IPS DF 6.9 (cell line): ENCODE data around the gene FBXO31.

ENCODE experiments used
- DNase-seq: peaks from one replicate; pipeline ENCODE4 v3.0.0-alpha.2; 2013; ENCODE audit warnings: low read depth, low spot score
- H3K27ac ChIP-seq: one replicate; pipeline ENCODE4 v1.5.1; 2013; ENCODE audit warnings: low read length, control low read depth
- H3K27me3 ChIP-seq: 2 replicates; pipeline ENCODE4 v1.6.1; 2013; ENCODE audit warnings: mild to moderate bottlenecking, low read length; ENCODE audit not compliant: control insufficient read depth, insufficient read depth
- H3K36me3 ChIP-seq: 2 replicates; pipeline ENCODE4 v1.6.1; 2013; ENCODE audit warnings: low read length; ENCODE audit not compliant: control insufficient read depth, insufficient read depth
- H3K4me1 ChIP-seq: 2 replicates; pipeline ENCODE4 v1.6.1; 2013; ENCODE audit warnings: low read length; ENCODE audit not compliant: control insufficient read depth, insufficient read depth
- H3K4me3 ChIP-seq: 2 replicates; pipeline ENCODE4 v1.5.1; 2013; ENCODE audit warnings: mild to moderate bottlenecking, low read length
- H3K9me3 ChIP-seq: 2 replicates; pipeline ENCODE4 v1.6.1; 2013; ENCODE audit warnings: low read length, inconsistent platforms; ENCODE audit not compliant: control insufficient read depth, insufficient read depth
- WGBS: extraction: QIAGEN DNeasy Blood & Tissue Kit; methylation state at CpG from one replicate; pipeline ENCODE4 v1.1.7; 2013; ENCODE audit warnings: mixed read lengths, missing lambda C conversion rate; ENCODE audit not compliant: insufficient read length, insufficient coverage; 5-methylcytosine and 5-hydroxymethylcytosine counted together

Gene FBXO31

DNA sequence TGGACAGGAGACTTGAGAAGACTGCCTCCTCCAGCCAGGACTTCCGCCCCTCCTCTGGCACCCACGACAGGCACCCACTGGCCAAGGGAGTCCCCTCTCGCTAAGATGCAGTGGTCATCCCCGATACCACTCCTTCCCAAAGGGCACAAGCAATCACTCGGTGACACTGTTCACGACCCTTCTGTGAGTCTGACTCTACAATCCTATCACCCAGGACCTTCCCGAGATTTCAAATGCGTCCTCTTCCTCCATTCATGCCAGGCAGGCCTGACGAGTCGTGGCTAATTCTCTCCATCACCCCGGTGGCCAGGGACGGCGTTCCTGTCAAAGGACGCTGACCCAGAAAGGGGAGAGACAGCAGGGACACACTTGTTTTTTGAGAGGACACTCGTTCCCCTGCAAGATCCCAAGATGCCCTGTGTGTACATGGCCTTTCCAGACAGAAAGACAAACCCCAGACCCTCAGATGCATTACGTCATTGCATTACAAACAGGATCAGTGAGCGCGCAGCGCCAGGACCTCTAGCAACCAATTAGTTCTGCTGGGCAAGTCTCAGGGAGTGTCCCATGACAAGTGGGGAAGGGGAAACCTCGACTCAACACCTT is 12.2 kb downstream of the FBXO31 start:
- H3K4me1 ChIP-seq: no peaks in the 10 kb centered on the region; the same call in 1 of the 2 replicates
- H3K4me3 ChIP-seq: no peak overlapping the region
- no CpG with 5 or more reads among the region's 20 CpGs for WGBS
- no peaks in the 10 kb centered on the region for H3K9me3 ChIP-seq
- no peaks in the 10 kb centered on the region for H3K36me3 ChIP-seq
- H3K27ac ChIP-seq: no peak overlapping the region
- no peaks in the 10 kb centered on the region for H3K27me3 ChIP-seq
- DNase-seq: no peak

- no peaks in the 10 kb centered on the region for H3K9me3 ChIP-seq
- no peaks in the 10 kb centered on the region for H3K27me3 ChIP-seq
- H3K4me1 ChIP-seq: no peaks in the 10 kb centered on the region; the same call in 1 of the 2 replicates
- no peak overlapping the region for H3K27ac ChIP-seq
- H3K4me3 ChIP-seq: no peak overlapping the region
- H3K36me3 ChIP-seq: no peaks in the 10 kb centered on the region
- DNase-seq: no peak
- WGBS: no CpG with 5 or more reads among the region's 16 CpGs
Observed at GRCh38 chr16:87369796-87370719, 13.5 kb downstream of the FBXO31 start.

- no peak overlapping the region for H3K27ac ChIP-seq
- H3K27me3 ChIP-seq: no peaks in the 10 kb centered on the region
- no CpG with 5 or more reads among the region's 14 CpGs for WGBS
- H3K4me1 ChIP-seq: no peaks in the 10 kb centered on the region; the same call in 1 of the 2 replicates
- H3K9me3 ChIP-seq: no peaks in the 10 kb centered on the region
- no peaks in the 10 kb centered on the region for H3K36me3 ChIP-seq
- no peak for DNase-seq
- H3K4me3 ChIP-seq: no peak overlapping the region
Observed at GRCh38 chr16:87369117-87369765, 14.3 kb downstream of the FBXO31 start.

GRCh38 chr16:87368029-87368770 is 15.4 kb downstream of the FBXO31 start:
- Histone ChIP-seq H3K27me3 (no peaks in the 10 kb centered on the region), H3K4me3 (no peak overlapping the region), H3K27ac (no peak overlapping the region), H3K9me3 (no peaks in the 10 kb centered on the region), H3K36me3 (no peaks in the 10 kb centered on the region), H3K4me1 (no peaks in the 10 kb centered on the region; the same call in 1 of the 2 replicates)
- DNase-seq: no peak
- no CpG with 5 or more reads among the region's 5 CpGs for WGBS

DNA sequence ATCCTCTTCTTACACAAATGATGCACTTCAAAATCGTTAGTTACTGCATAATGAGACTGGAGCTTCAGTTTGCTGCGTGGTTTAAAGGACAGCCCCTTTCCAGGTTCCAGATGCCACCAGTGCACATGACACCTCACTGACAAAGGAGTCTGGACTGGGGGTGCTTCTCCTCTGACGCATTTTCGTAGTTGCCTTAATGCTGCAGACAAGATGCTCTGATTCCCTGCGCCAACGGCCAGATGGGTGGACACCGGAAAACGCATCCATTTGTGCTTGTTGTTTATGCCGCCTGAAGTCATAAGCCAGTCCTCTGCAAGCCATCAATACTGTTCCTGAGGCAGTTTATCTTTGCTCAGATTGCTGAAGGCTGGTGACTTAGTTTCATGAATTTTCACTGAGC is 16.0 kb downstream of the FBXO31 start:
- Histone ChIP-seq H3K27me3 (no peaks in the 10 kb centered on the region), H3K4me1 (no peaks in the 10 kb centered on the region; the same call in 1 of the 2 replicates), H3K4me3 (no peak overlapping the region), H3K9me3 (no peaks in the 10 kb centered on the region), H3K36me3 (no peaks in the 10 kb centered on the region), H3K27ac (no peak overlapping the region)
- no CpG with 5 or more reads among the region's 9 CpGs for WGBS
- no peak for DNase-seq

GRCh38 chr16:87366930-87367329 is 16.6 kb downstream of the FBXO31 start:
- Histone ChIP-seq H3K27me3 (no peaks in the 10 kb centered on the region), H3K9me3 (no peaks in the 10 kb centered on the region), H3K36me3 (no peaks in the 10 kb centered on the region), H3K4me1 (no peaks in the 10 kb centered on the region; the same call in 1 of the 2 replicates), H3K4me3 (no peak overlapping the region), H3K27ac (no peak overlapping the region)
- no CpG with 5 or more reads among the region's 1 CpG for WGBS
- no peak for DNase-seq

GRCh38 chr16:87366288-87366687 is 17.3 kb downstream of the FBXO31 start:
- Histone ChIP-seq H3K36me3 (no peaks in the 10 kb centered on the region), H3K4me1 (no peaks in the 10 kb centered on the region; the same call in 1 of the 2 replicates), H3K27me3 (no peaks in the 10 kb centered on the region), H3K27ac (no peak overlapping the region), H3K4me3 (no peak overlapping the region), H3K9me3 (no peaks in the 10 kb centered on the region)
- no peak for DNase-seq
- WGBS: no CpG with 5 or more reads among the region's 4 CpGs

GRCh38 chr16:87365021-87365713 is 18.4 kb downstream of the FBXO31 start:
- Histone ChIP-seq H3K27me3 (no peaks in the 10 kb centered on the region), H3K4me3 (no peak overlapping the region), H3K4me1 (no peaks in the 10 kb centered on the region; the same call in 1 of the 2 replicates), H3K9me3 (no peaks in the 10 kb centered on the region), H3K36me3 (no peaks in the 10 kb centered on the region), H3K27ac (no peak overlapping the region)
- 100% methylated on average over 2 of the region's 13 CpGs for WGBS
- no peak for DNase-seq

- no peak overlapping the region for H3K4me3 ChIP-seq
- DNase-seq: no peak
- H3K9me3 ChIP-seq: no peaks in the 10 kb centered on the region
- 0 out of 2 replicates have a peak, but pooled peaks cover under 1% of the 10 kb centered on the region for H3K36me3 ChIP-seq
- no peaks in the 10 kb centered on the region for H3K27me3 ChIP-seq
- no peaks in the 10 kb centered on the region; the same call in 1 of the 2 replicates for H3K4me1 ChIP-seq
- no CpG with 5 or more reads among the region's 17 CpGs for WGBS
- no peak overlapping the region for H3K27ac ChIP-seq
Observed at GRCh38 chr16:87363771-87364455, 19.7 kb downstream of the FBXO31 start.
